Trophoblast cell (in vitro differentiated cells and primary cell): ENCODE results near the gene ITGB8.

Source experiments
- DNase-seq, 2 donors: peaks; one replicate each; pipeline ENCODE4 v3.0.0-alpha.2; 2016
- H2AFZ ChIP-seq: 2 replicates; pipeline ENCODE4 v1.6.1; 2013; ENCODE audit warnings: low read length, moderate library complexity, mild to moderate bottlenecking; ENCODE audit not compliant: insufficient read depth, poor library complexity
- H2AK5ac ChIP-seq: 2 replicates; pipeline ENCODE4 v1.6.1; 2013; ENCODE audit warnings: mild to moderate bottlenecking, low read length
- H2BK120ac ChIP-seq: 2 replicates; pipeline ENCODE4 v1.6.1; 2013; ENCODE audit warnings: low read length, mild to moderate bottlenecking, moderate library complexity; ENCODE audit not compliant: insufficient read depth, poor library complexity
- H2BK12ac ChIP-seq: 2 replicates; pipeline ENCODE4 v1.6.1; 2013; ENCODE audit warnings: mild to moderate bottlenecking, low read length, moderate library complexity
- H2BK5ac ChIP-seq: 2 replicates; pipeline ENCODE4 v1.6.1; 2013; ENCODE audit warnings: low read length, low read depth, moderate library complexity, mild to moderate bottlenecking; ENCODE audit not compliant: poor library complexity
- H3K14ac ChIP-seq: 2 replicates; pipeline ENCODE4 v1.6.1; 2013; ENCODE audit warnings: mild to moderate bottlenecking, low read length
- H3K18ac ChIP-seq: 2 replicates; pipeline ENCODE4 v1.6.1; 2013; ENCODE audit warnings: mild to moderate bottlenecking, low read length
- H3K23ac ChIP-seq: 2 replicates; pipeline ENCODE4 v1.6.1; 2013; ENCODE audit warnings: low read length
- H3K27ac ChIP-seq: 2 replicates; pipeline ENCODE4 v1.5.1; 2013; ENCODE audit warnings: low read depth, mild to moderate bottlenecking, inconsistent platforms, low read length, moderate library complexity
- H3K27me3 ChIP-seq: 2 replicates; pipeline ENCODE4 v1.6.1; 2013; ENCODE audit warnings: inconsistent platforms, mild to moderate bottlenecking, low read length, moderate library complexity; ENCODE audit not compliant: insufficient read depth
- H3K36me3 ChIP-seq, 2 experiments: 1 replicate in 1 of 2; 2 replicates in 1 of 2; pipeline ENCODE4 v1.6.1; 2013; ENCODE audit warnings: low read length in 2 of 2, mild to moderate bottlenecking in 2 of 2, moderate library complexity in 1 of 2; ENCODE audit not compliant: insufficient read depth in 2 of 2, control insufficient read depth in 1 of 2
- H3K4ac ChIP-seq: 2 replicates; pipeline ENCODE4 v1.6.1; 2013; ENCODE audit warnings: low read depth, mild to moderate bottlenecking, low read length, moderate library complexity
- H3K4me1 ChIP-seq, 2 experiments: 1 replicate in 1 of 2; 2 replicates in 1 of 2; pipeline ENCODE4 v1.6.1; 2013; ENCODE audit warnings: low read length in 2 of 2, mild to moderate bottlenecking in 2 of 2, moderate library complexity in 1 of 2; ENCODE audit not compliant: insufficient read depth in 2 of 2, control insufficient read depth in 1 of 2
- H3K4me2 ChIP-seq: 2 replicates; pipeline ENCODE4 v1.6.1; 2013; ENCODE audit warnings: inconsistent platforms, mild to moderate bottlenecking, low read length, moderate library complexity
- H3K4me3 ChIP-seq: 2 replicates; pipeline ENCODE4 v1.5.1; 2013; ENCODE audit warnings: mild to moderate bottlenecking, low read depth, low read length, inconsistent platforms
- H3K79me1 ChIP-seq: one replicate; pipeline ENCODE4 v1.6.1; 2013; ENCODE audit warnings: low read length
- H3K79me2 ChIP-seq: 2 replicates; pipeline ENCODE4 v1.6.1; 2013; ENCODE audit warnings: low read length, mild to moderate bottlenecking; ENCODE audit not compliant: control insufficient read depth, insufficient read depth, poor library complexity
- H3K9ac ChIP-seq: 2 replicates; pipeline ENCODE4 v1.6.1; 2013; ENCODE audit warnings: mild to moderate bottlenecking, low read length
- H3K9me3 ChIP-seq: 2 replicates; pipeline ENCODE4 v1.6.1; 2013; ENCODE audit warnings: low read depth, mild to moderate bottlenecking, control low read depth, inconsistent platforms, low read length; ENCODE audit not compliant: insufficient read depth
- H4K12ac ChIP-seq: 2 replicates; pipeline ENCODE4 v1.6.1; 2013; ENCODE audit warnings: low read depth, mild to moderate bottlenecking, low read length, moderate library complexity
- H4K8ac ChIP-seq: 2 replicates; pipeline ENCODE4 v1.6.1; 2013; ENCODE audit warnings: low read depth, mild to moderate bottlenecking, low read length, moderate library complexity
- H4K91ac ChIP-seq: one replicate; pipeline ENCODE4 v1.6.1; 2013; ENCODE audit warnings: low read depth, mild to moderate bottlenecking, low read length, moderate library complexity
- WGBS: extraction: QIAGEN DNeasy Blood & Tissue Kit; methylation state at CpG from one replicate; pipeline ENCODE4 v1.1.7; 2013; ENCODE audit warnings: missing lambda C conversion rate; ENCODE audit not compliant: insufficient read length, insufficient coverage; ENCODE audit errors: extremely low coverage; 5-methylcytosine and 5-hydroxymethylcytosine counted together

The ITGB8 gene

DNA sequence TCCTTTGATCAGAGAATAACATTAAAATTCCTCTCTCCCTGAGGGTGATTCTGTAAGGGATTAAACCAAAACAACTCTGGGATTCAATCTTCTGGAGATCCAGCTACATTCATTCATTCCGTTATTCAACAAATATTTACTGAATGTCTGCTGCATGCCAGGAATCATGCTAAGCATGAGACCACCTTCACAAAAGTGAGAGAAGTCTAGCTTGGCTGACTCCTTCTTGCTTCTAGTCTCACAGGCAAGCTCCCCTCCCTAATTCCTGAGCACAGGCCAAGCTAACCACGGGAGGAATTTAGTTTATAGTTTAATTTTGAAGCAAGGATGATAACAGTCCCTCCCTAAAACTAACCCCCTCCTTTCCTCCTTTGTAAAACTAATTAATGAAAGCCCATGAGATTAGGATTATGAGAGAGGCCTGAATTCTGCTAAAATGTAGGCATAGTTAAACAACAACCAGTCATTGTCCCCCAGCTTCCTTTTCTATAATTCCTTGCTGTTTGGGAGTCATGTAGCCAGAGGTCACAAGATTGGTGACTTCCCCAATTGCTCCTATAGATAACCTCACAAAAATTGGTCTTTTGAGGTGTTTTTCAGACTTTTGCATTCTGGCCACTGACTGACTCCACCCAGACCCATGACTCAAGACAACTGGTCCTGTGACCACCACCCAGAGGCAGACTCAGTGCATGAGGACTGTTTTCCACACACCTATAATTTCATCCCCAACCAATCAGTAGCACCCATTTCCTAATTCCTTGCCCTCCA, 113.5 kb downstream of the ITGB8 start:
- Histone ChIP-seq H4K91ac (no peak overlapping the region), H4K8ac (no peak overlapping the region), H3K27me3 (no peaks in the 10 kb centered on the region), H3K4me2 (no peak overlapping the region), H2BK12ac (no peak overlapping the region), H3K9ac (no peak overlapping the region), H3K36me3 (no peaks in the 10 kb centered on the region), H3K14ac (no peak overlapping the region), H3K4ac (no peak overlapping the region), H2AFZ (no peak overlapping the region), H4K12ac (no peak overlapping the region), H3K4me3 (no peak overlapping the region), H3K4me1 (peaks cover 0 to 5% of the 10 kb centered on the region in 2 experiments), H2BK120ac (no peak overlapping the region), H3K23ac (no peak overlapping the region), H2AK5ac (no peak overlapping the region), H3K27ac (no peak overlapping the region), H3K79me1 (no peaks in the 10 kb centered on the region), H3K18ac (no peak overlapping the region), H2BK5ac (no peak overlapping the region), H3K9me3 (peaks cover 1% of the 10 kb centered on the region), H3K79me2 (no peaks in the 10 kb centered on the region)
- WGBS: no CpG with 5 or more reads among the region's 2 CpGs
- DNase-seq: no peak

DNA sequence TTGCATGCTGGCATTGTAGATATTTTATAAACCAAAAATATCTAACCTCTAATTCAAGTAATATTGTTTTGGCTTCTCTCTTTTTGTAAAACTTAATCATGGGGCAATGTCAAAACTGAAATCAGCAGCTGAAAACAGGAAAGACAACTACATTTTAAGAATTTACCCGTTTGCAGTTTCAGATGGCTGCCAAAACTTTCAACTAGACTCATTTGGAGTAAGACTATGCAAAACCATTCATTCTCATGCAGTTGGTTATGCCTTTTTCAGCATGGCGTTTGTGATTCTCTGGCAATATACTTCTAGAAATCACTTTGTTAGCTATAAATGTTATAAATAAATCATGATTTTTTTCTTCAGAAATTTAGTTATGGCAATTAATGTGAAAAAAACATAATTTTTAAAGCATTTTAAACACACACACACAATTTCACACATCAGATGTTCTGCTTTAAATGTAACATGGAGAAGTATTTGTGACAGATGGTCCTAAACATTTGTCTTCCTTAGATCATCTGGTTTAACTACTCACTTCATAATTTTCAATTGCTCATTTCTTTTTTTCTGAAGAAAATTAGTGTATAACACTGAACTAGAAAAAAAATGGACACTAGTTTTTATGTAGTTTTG, 116.4 kb downstream of the ITGB8 start:
- H3K36me3 ChIP-seq: no peaks in the 10 kb centered on the region
- H3K14ac ChIP-seq: no peak overlapping the region
- peaks cover 0 to 3% of the 10 kb centered on the region in 2 experiments for H3K4me1 ChIP-seq
- no peaks in the 10 kb centered on the region for H3K79me1 ChIP-seq
- no peak overlapping the region for H2AFZ ChIP-seq
- H3K18ac ChIP-seq: no peak overlapping the region
- H2BK12ac ChIP-seq: no peak overlapping the region
- H4K91ac ChIP-seq: no peak overlapping the region
- H4K8ac ChIP-seq: no peak overlapping the region
- no peak overlapping the region for H2BK5ac ChIP-seq
- peaks cover 1% of the 10 kb centered on the region for H3K9me3 ChIP-seq
- no peak overlapping the region for H3K4me3 ChIP-seq
- H3K4ac ChIP-seq: no peak overlapping the region
- WGBS: no CpG with 5 or more reads among the region's 2 CpGs
- no peaks in the 10 kb centered on the region for H3K27me3 ChIP-seq
- H3K27ac ChIP-seq: no peak overlapping the region
- no peak overlapping the region for H2AK5ac ChIP-seq
- no peak overlapping the region for H4K12ac ChIP-seq
- no peak overlapping the region for H3K23ac ChIP-seq
- H3K79me2 ChIP-seq: no peaks in the 10 kb centered on the region
- DNase-seq: no peak
- no peak overlapping the region for H3K9ac ChIP-seq
- H2BK120ac ChIP-seq: no peak overlapping the region
- no peak overlapping the region for H3K4me2 ChIP-seq

DNA sequence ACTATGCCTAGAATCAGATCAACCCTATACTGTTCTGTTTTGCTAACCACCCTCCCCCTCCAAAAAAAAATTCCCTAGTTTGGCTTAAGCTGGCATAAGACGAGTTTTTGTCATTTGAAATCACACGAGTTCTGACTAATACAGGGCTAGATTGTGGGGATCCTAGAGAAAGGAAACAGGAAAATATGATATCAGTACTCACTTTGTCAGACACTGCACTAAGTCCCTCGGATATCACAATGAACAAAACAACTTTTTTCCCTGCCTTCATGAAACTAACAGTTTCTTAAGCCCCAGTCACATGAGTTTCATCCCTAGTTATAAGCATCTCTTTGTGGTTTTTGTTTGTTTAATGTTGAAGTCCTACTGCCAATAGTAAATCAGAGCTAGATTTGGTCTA, 118.5 kb downstream of the ITGB8 start:
- Histone ChIP-seq H3K4me2 (no peak overlapping the region), H3K4me3 (no peak overlapping the region), H3K79me1 (no peaks in the 10 kb centered on the region), H3K14ac (no peak overlapping the region), H2AK5ac (no peak overlapping the region), H3K23ac (no peak overlapping the region), H2BK120ac (no peak overlapping the region), H3K4me1 (no peaks in the 10 kb centered on the region), H3K36me3 (no peaks in the 10 kb centered on the region), H4K12ac (no peak overlapping the region), H4K8ac (no peak overlapping the region), H2BK12ac (no peak overlapping the region), H3K27ac (no peak overlapping the region), H3K27me3 (no peaks in the 10 kb centered on the region), H3K4ac (no peak overlapping the region), H3K79me2 (no peaks in the 10 kb centered on the region), H2AFZ (no peak overlapping the region), H3K18ac (no peak overlapping the region), H2BK5ac (no peak overlapping the region), H3K9ac (no peak overlapping the region), H3K9me3 (peaks cover 1% of the 10 kb centered on the region), H4K91ac (no peak overlapping the region)
- DNase-seq: no peak
- WGBS: no CpG with 5 or more reads among the region's 3 CpGs

DNA sequence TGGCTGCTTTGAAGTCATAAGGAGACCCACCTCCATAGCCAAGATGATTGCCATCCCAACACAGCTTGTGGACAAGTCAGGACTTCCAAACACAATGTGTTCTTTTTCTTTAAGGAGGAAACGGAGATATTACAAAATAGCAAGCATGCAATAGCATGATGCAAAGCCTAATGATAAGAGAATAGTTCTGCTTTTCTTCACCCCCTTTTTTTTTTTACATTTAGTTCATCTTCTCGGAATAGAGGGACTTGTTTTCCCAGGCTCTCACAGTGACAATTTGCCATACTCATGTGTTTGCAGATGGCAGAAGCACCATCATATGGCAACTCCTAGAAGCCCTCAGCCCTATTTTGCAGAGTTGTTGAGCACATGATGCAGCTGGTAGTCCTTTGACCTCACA, 119.8 kb downstream of the ITGB8 start:
- Histone ChIP-seq H3K9me3 (no peaks in the 10 kb centered on the region), H2AK5ac (no peak overlapping the region), H2BK12ac (no peak overlapping the region), H2BK120ac (no peak overlapping the region), H3K36me3 (no peaks in the 10 kb centered on the region), H3K27me3 (no peaks in the 10 kb centered on the region), H3K14ac (no peak overlapping the region), H4K12ac (no peak overlapping the region), H3K9ac (no peak overlapping the region), H3K18ac (no peak overlapping the region), H2AFZ (no peak overlapping the region), H3K4me3 (no peak overlapping the region), H4K91ac (no peak overlapping the region), H3K79me2 (no peaks in the 10 kb centered on the region), H3K4me2 (no peak overlapping the region), H4K8ac (no peak overlapping the region), H3K4ac (no peak overlapping the region), H3K27ac (no peak overlapping the region), H3K4me1 (no peaks in the 10 kb centered on the region), H3K79me1 (no peaks in the 10 kb centered on the region), H3K23ac (no peak overlapping the region), H2BK5ac (no peak overlapping the region)
- no CpG with 5 or more reads among the region's 2 CpGs for WGBS
- DNase-seq: no peak
